A549 treated with CORT108297 at 1 μM for 4 hours (cell line): ENCODE measurements around the gene HTT-AS. TPM values are rescaled to one million over a fixed set of nuclear protein-coding genes. Genes with fewer than 3 reads are reported as not detected.

Experiments used
- total RNA-seq: library from RNA; stranded (reverse); fragments of 200-300 nt; extraction: Qiagen RNA extraction; gene quantifications from 5 replicates; pipeline ENCODE4 v1.2.3, GENCODE V29; 2022

HTT-AS gene
- total RNA-seq = not detected in 5 replicates

DNA sequence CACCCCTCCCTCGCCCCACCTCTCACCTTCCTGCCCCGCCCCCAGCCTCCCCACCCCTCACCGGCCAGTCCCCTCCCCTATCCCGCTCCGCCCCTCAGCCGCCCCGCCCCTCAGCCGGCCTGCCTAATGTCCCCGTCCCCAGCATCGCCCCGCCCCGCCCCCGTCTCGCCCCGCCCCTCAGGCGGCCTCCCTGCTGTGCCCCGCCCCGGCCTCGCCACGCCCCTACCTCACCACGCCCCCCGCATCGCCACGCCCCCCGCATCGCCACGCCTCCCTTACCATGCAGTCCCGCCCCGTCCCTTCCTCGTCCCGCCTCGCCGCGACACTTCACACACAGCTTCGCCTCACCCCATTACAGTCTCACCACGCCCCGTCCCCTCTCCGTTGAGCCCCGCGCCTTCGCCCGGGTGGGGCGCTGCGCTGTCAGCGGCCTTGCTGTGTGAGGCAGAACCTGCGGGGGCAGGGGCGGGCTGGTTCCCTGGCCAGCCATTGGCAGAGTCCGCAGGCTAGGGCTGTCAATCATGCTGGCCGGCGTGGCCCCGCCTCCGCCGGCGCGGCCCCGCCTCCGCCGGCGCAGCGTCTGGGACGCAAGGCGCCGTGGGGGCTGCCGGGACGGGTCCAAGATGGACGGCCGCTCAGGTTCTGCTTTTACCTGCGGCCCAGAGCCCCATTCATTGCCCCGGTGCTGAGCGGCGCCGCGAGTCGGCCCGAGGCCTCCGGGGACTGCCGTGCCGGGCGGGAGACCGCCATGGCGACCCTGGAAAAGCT, at the start of gene HTT-AS, which contains the start of gene HTT:
Gene HTT-AS (minus strand): TSS at position 461 of the 768 bp plus-strand sequence.
Gene HTT (plus strand): TSS at position 604 of the 768 bp plus-strand sequence. CDS start 145 bp downstream, at position 749.

Other genes starting within 250 kb of the HTT-AS start
- gene ADD1, start 230.7 kb downstream of the HTT-AS start, total RNA-seq = 68.0 to 88.4 TPM (median 82.4 TPM) in 5 replicates
- gene NOP14, start 111.1 kb downstream of the HTT-AS start, total RNA-seq = 26.3 to 28.2 TPM (median 27.9 TPM) in 5 replicates
- 1.3 to 1.6 TPM (median 1.4 TPM) in 5 replicates for gene GRK4, start 111.0 kb downstream of the HTT-AS start, total RNA-seq
- 10.0 to 14.1 TPM (median 12.9 TPM) in 5 replicates for gene HTT, start 143 bp upstream of the HTT-AS start, total RNA-seq
- gene MSANTD1, start 174.6 kb upstream of the HTT-AS start, total RNA-seq = 0.14 to 0.16 TPM (median 0.14 TPM) in 4 of 5 replicates, not detected in the other
- gene RGS12, start 218.5 kb upstream of the HTT-AS start, total RNA-seq = 8.0 to 11.5 TPM (median 8.8 TPM) in 5 replicates